Testis (tissue), 2 donors: ENCODE results near the gene MYO1H.

Source experiments
- POLR2A ChIP-seq: fragments of 450-650 bp; IDR thresholded peaks from one replicate; pipeline ENCODE4 v1.6.1; 2017; ENCODE audit warnings: antibody characterized with exemption, mild to moderate bottlenecking, moderate library complexity
- TF ChIP-seq, protein P1 (sequence below), 3 experiments: fragments of 450-650 bp in 2 of 3; fragments of 200-600 bp in 1 of 3; sonication (generic) in 1 of 3; IDR thresholded peaks; one replicate each; pipeline ENCODE4 v1.5.1; 2016 to 2019; ENCODE audit warnings: antibody characterized with exemption in 3 of 3, mild to moderate bottlenecking in 2 of 3, moderate library complexity in 1 of 3

DNA sequence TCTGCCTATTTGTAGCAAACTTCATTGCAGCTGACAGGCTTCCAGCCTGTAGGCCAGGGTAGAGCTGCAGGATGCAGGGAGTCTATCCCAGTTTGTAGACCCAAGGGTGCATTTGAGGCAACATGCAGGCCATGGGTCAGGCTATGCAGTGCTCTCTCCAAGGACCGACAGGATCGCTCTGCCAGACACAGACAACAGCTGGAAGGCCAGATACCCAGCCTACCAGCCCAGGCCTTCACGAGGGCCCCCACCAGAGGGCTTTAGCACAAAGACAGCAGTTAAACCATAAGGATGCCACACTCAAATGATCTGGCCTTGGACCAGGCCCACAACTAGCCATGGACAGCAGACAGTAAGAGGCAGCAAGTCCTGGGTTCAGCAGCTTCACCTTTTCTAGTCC lies 119.1 kb downstream of the MYO1H start:
- TF ChIP-seq, protein P1, sequence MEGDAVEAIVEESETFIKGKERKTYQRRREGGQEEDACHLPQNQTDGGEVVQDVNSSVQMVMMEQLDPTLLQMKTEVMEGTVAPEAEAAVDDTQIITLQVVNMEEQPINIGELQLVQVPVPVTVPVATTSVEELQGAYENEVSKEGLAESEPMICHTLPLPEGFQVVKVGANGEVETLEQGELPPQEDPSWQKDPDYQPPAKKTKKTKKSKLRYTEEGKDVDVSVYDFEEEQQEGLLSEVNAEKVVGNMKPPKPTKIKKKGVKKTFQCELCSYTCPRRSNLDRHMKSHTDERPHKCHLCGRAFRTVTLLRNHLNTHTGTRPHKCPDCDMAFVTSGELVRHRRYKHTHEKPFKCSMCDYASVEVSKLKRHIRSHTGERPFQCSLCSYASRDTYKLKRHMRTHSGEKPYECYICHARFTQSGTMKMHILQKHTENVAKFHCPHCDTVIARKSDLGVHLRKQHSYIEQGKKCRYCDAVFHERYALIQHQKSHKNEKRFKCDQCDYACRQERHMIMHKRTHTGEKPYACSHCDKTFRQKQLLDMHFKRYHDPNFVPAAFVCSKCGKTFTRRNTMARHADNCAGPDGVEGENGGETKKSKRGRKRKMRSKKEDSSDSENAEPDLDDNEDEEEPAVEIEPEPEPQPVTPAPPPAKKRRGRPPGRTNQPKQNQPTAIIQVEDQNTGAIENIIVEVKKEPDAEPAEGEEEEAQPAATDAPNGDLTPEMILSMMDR (IDR thresholded peaks at IDR 0.05) = no peak
- TF ChIP-seq POLR2A = no peak
